A673 (cell line): Measurements from ENCODE around the gene HOXD3.

Source experiments
- EZH2 ChIP-seq: fragments of 200-600 bp; sonication (generic); IDR thresholded peaks from 2 replicates; pipeline ENCODE4 v1.6.1; 2017; ENCODE audit warnings: borderline replicate concordance, low read depth, mild to moderate bottlenecking, mixed read lengths, antibody characterized with exemption, low read length; ENCODE audit not compliant: poor library complexity, severe bottlenecking
- TF ChIP-seq, protein P1 (sequence below): fragments of 300-800, 200-600 bp; sonication (generic); conservative IDR thresholded peaks from 2 replicates; pipeline ENCODE4 v1.5.1; 2017; ENCODE audit warnings: low read depth, mild to moderate bottlenecking, antibody characterized with exemption, low read length, moderate library complexity, mixed read lengths

DNA sequence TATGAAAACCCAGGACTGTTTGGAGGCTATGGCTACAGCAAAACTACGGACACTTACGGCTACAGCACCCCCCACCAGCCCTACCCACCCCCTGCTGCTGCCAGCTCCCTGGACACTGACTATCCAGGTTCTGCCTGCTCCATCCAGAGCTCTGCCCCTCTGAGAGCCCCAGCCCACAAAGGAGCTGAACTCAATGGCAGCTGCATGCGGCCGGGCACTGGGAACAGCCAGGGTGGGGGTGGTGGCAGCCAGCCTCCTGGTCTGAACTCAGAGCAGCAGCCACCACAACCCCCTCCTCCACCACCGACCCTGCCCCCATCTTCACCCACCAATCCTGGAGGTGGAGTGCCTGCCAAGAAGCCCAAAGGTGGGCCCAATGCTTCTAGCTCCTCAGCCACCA is 12.1 kb downstream of the HOXD3 start:
- TF ChIP-seq, protein P1, sequence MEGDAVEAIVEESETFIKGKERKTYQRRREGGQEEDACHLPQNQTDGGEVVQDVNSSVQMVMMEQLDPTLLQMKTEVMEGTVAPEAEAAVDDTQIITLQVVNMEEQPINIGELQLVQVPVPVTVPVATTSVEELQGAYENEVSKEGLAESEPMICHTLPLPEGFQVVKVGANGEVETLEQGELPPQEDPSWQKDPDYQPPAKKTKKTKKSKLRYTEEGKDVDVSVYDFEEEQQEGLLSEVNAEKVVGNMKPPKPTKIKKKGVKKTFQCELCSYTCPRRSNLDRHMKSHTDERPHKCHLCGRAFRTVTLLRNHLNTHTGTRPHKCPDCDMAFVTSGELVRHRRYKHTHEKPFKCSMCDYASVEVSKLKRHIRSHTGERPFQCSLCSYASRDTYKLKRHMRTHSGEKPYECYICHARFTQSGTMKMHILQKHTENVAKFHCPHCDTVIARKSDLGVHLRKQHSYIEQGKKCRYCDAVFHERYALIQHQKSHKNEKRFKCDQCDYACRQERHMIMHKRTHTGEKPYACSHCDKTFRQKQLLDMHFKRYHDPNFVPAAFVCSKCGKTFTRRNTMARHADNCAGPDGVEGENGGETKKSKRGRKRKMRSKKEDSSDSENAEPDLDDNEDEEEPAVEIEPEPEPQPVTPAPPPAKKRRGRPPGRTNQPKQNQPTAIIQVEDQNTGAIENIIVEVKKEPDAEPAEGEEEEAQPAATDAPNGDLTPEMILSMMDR, result no peak
- no peak for TF ChIP-seq EZH2
